CD14-positive monocyte (primary cell): ENCODE measurements around the gene EPN3. TPM values are rescaled to one million over a fixed set of nuclear protein-coding genes. Genes with fewer than 3 reads are reported as not detected.
A peak's percentile ranks its signal among the peaks of the same experiment; 100 is the strongest.

Experiments used
- DNase-seq, 3 donors: peaks; one replicate each; pipeline ENCODE4 v3.0.0-alpha.2; 2011 to 2022
- H2AFZ ChIP-seq: 2 replicates; pipeline ENCODE4 v1.6.0; 2012; ENCODE audit warnings: mild to moderate bottlenecking, low read depth, low read length, inconsistent platforms; ENCODE audit not compliant: insufficient read depth, poor library complexity, severe bottlenecking
- H3K27ac ChIP-seq, 2 donors: 1 replicate in 1 of 2; 2 replicates in 1 of 2; pipeline ENCODE4 v1.5.1; 2012 to 2013; ENCODE audit warnings: low read length in 2 of 2, control low read depth in 1 of 2, inconsistent platforms in 1 of 2, low read depth in 1 of 2, mild to moderate bottlenecking in 1 of 2
- H3K27me3 ChIP-seq, 2 donors: one replicate each; pipeline versions ENCODE4 v1.6.0 to v1.6.1; 2011 to 2013; ENCODE audit warnings: low read length in 2 of 2; ENCODE audit not compliant: control insufficient read depth in 2 of 2, insufficient read depth in 2 of 2
- H3K36me3 ChIP-seq, 2 donors: replicated peaks in 1 of 2; 1 replicate in 1 of 2; 2 replicates in 1 of 2; pipeline versions ENCODE4 v1.5.1 to v1.6.1; 2012 to 2013; ENCODE audit warnings: low read length in 2 of 2, control low read depth in 1 of 2, inconsistent platforms in 1 of 2, mild to moderate bottlenecking in 1 of 2; ENCODE audit not compliant: insufficient read depth in 2 of 2, control insufficient read depth in 1 of 2
- H3K4me1 ChIP-seq, 2 donors: 1 replicate in 1 of 2; 2 replicates in 1 of 2; pipeline versions ENCODE4 v1.5.1 to v1.6.1; 2012 to 2013; ENCODE audit warnings: low read length in 2 of 2, control low read depth in 1 of 2, inconsistent platforms in 1 of 2, mild to moderate bottlenecking in 1 of 2, moderate library complexity in 1 of 2; ENCODE audit not compliant: insufficient read depth in 2 of 2, control insufficient read depth in 1 of 2
- H3K4me2 ChIP-seq: replicated peaks from 2 replicates; pipeline ENCODE3; 2012; ENCODE audit warnings: low read length, moderate library complexity, mild to moderate bottlenecking; ENCODE audit not compliant: poor library complexity, severe bottlenecking; ENCODE audit errors: extremely low read depth
- H3K4me3 ChIP-seq, 3 experiments: fragments of 200-600 bp in 1 of 3; sonication (generic) in 1 of 3; replicated peaks in 1 of 3; 1 replicate in 2 of 3; 2 replicates in 1 of 3; pipeline ENCODE4 v1.5.1; 2011 to 2013; ENCODE audit warnings: low read length in 3 of 3, mild to moderate bottlenecking in 3 of 3, control low read depth in 2 of 3, low read depth in 2 of 3, inconsistent platforms in 1 of 3, moderate library complexity in 1 of 3
- H3K79me2 ChIP-seq: 2 replicates; pipeline ENCODE4 v1.6.0; 2012; ENCODE audit warnings: mild to moderate bottlenecking, control low read depth, inconsistent platforms, low read length, moderate library complexity; ENCODE audit not compliant: insufficient read depth
- H3K9ac ChIP-seq: 2 replicates; pipeline ENCODE4 v1.6.0; 2017; ENCODE audit warnings: low read length, mild to moderate bottlenecking; ENCODE audit not compliant: insufficient read depth, poor library complexity, severe bottlenecking
- H3K9me3 ChIP-seq, 2 donors: replicated peaks in 1 of 2; 1 replicate in 1 of 2; 2 replicates in 1 of 2; pipeline versions ENCODE4 v1.5.1 to v1.6.1; 2012 to 2013; ENCODE audit warnings: low read length in 2 of 2, control low read depth in 1 of 2; ENCODE audit not compliant: control insufficient read depth in 1 of 2, insufficient read depth in 1 of 2
- H4K20me1 ChIP-seq: 2 replicates; pipeline ENCODE4 v1.6.0; 2012; ENCODE audit warnings: mild to moderate bottlenecking, low read length, control low read depth, moderate library complexity; ENCODE audit not compliant: insufficient read depth
- H3K27ac Mint-ChIP-seq, 7 donors: one replicate each; pipeline ENCODE4 v1.8.0; 2020; ENCODE audit warnings: mild to moderate bottlenecking in 7 of 7, mixed read lengths in 7 of 7, moderate library complexity in 6 of 7, inconsistent platforms in 2 of 7
- H3K27me3 Mint-ChIP-seq, 3 donors: one replicate each; pipeline ENCODE4 v1.8.0; 2021 to 2022; ENCODE audit warnings: low read depth in 3 of 3, mild to moderate bottlenecking in 3 of 3, mixed read lengths in 3 of 3, moderate library complexity in 3 of 3, inconsistent platforms in 1 of 3
- H3K36me3 Mint-ChIP-seq, 2 donors: one replicate each; pipeline ENCODE4 v1.8.0; 2020; ENCODE audit warnings: mixed read lengths in 2 of 2, inconsistent platforms in 1 of 2, mild to moderate bottlenecking in 1 of 2
- H3K4me1 Mint-ChIP-seq: one replicate; pipeline ENCODE4 v1.8.0; 2020; ENCODE audit warnings: mild to moderate bottlenecking, mixed read lengths
- H3K4me3 Mint-ChIP-seq, 2 donors: one replicate each; pipeline ENCODE4 v1.8.0; 2020; ENCODE audit warnings: mild to moderate bottlenecking in 2 of 2, mixed read lengths in 2 of 2, moderate library complexity in 1 of 2
- H3K9me3 Mint-ChIP-seq, 7 donors: one replicate each; pipeline ENCODE4 v1.8.0; 2020 to 2022; ENCODE audit warnings: mixed read lengths in 7 of 7, mild to moderate bottlenecking in 6 of 7, moderate library complexity in 6 of 7, inconsistent platforms in 2 of 7
- CTCF ChIP-seq: fragments of 200-600 bp; IDR thresholded peaks from one replicate; pipeline ENCODE4 v1.8.0; 2022; ENCODE audit warnings: antibody characterized with exemption, mild to moderate bottlenecking
- WGBS: methylation state at CpG from one replicate; pipeline ENCODE4 v1.1.5; 2013; ENCODE audit warnings: missing lambda C conversion rate; ENCODE audit not compliant: insufficient coverage; 5-methylcytosine and 5-hydroxymethylcytosine counted together
- intact Hi-C, 2 donors: fragments of 100-400 bp; cut with micrococcal nuclease; formaldehyde crosslinking; loops; one replicate each; pipeline versions ENCODE4 v1.15.0 to v1.15.1; 2023
- polyA plus RNA-seq, 3 donors: library from polyadenylated mRNA; depleted of rRNA in 1 of 3; unstranded in 2 of 3; stranded (reverse) in 1 of 3; fragments of 300-500 nt in 2 of 3; fragments of >200 nt in 1 of 3; fragmentation: Illumina TruSeq in 2 of 3; gene quantifications; 1 replicate in 2 of 3; 2 replicates in 1 of 3; pipeline ENCODE4 v1.2.3, GENCODE V29; 2012 to 2021

EPN3 gene
- polyA plus RNA-seq, 3 donors: not detected

- Histone ChIP-seq H3K9ac (no peak overlapping the region), H3K4me2 (no peak overlapping the region), H4K20me1 (no peaks in the 10 kb centered on the region), H3K9me3 (no peaks in the 10 kb centered on the region), H3K79me2 (no peaks in the 10 kb centered on the region), H3K4me1 (no peaks in the 10 kb centered on the region), H3K4me3 (no peak overlapping the region), H3K27me3 (peaks cover 0 to 9% of the 10 kb centered on the region in 2 donors), H3K27ac (no peak overlapping the region), H2AFZ (no peak overlapping the region), H3K36me3 (no peaks in the 10 kb centered on the region)
- Mint-ChIP-seq H3K4me1 (peaks cover 2% of the 10 kb centered on the region), H3K9me3 (no peaks in the 10 kb centered on the region), H3K4me3 (no peak overlapping the region), H3K36me3 (no peaks in the 10 kb centered on the region), H3K27me3 (peaks cover 13 to 25% (median 24%) of the 10 kb centered on the region in 3 donors), H3K27ac (no peak overlapping the region)
- no peak for TF ChIP-seq CTCF
- intact Hi-C loops: no loop called here
- 88% methylated on average over 19 of the region's 19 CpGs for WGBS
- no peak for DNase-seq
Measured at GRCh38 chr17:50571681-50572080, 39.1 kb downstream of the EPN3 start.

GRCh38 chr17:50572541-50572940 is 40.0 kb downstream of the EPN3 start:
- no peaks in the 10 kb centered on the region for H3K4me1 ChIP-seq
- no peaks in the 10 kb centered on the region for H4K20me1 ChIP-seq
- H3K4me3 ChIP-seq: no peak overlapping the region
- H2AFZ ChIP-seq: no peak overlapping the region
- WGBS: 97% methylated on average over 14 of the region's 20 CpGs
- H3K36me3 ChIP-seq: no peaks in the 10 kb centered on the region
- H3K36me3 Mint-ChIP-seq: no peaks in the 10 kb centered on the region
- no peaks in the 10 kb centered on the region for H3K9me3 Mint-ChIP-seq
- H3K27me3 ChIP-seq: peaks cover 0 to 3% of the 10 kb centered on the region in 2 donors
- no peaks in the 10 kb centered on the region for H3K79me2 ChIP-seq
- no peak overlapping the region for H3K9ac ChIP-seq
- no peak overlapping the region for H3K4me3 Mint-ChIP-seq
- H3K27ac Mint-ChIP-seq: peak overlapping the region in 1 of 7 donors; percentile 62
- DNase-seq: no peak
- no peaks in the 10 kb centered on the region for H3K9me3 ChIP-seq
- no peak overlapping the region for H3K27ac ChIP-seq
- intact Hi-C loops: no loop called here
- H3K4me2 ChIP-seq: no peak overlapping the region
- peaks cover 8 to 18% (median 18%) of the 10 kb centered on the region in 3 donors for H3K27me3 Mint-ChIP-seq
- peaks cover 2% of the 10 kb centered on the region for H3K4me1 Mint-ChIP-seq
- no peak for TF ChIP-seq CTCF
